B cell (primary cell): ENCODE measurements around the gene MAPK10. TPM values are rescaled to one million over a fixed set of nuclear protein-coding genes. Genes with fewer than 3 reads are reported as not detected.
"Not testable (repeated sequence)": the region's sequence is repeated elsewhere in the genome, so short reads cannot be mapped to it uniquely, and the experiment has no call there.

Source experiments
- ATAC-seq: fragments of 200-7000 bp; cut with Tn5 transposase; one replicate; pipeline ENCODE4 v1.10.0; 2021; ENCODE audit warnings: low read depth, mild to moderate bottlenecking, moderate number of reproducible peaks, moderate library complexity
- CTCF ChIA-PET: fragments of 350-600 bp; sonication (Branson Sonifier 250); formaldehyde crosslinking; loops from one replicate; lab custom pipeline; 2021; ENCODE audit warnings: antibody characterized with exemption, inconsistent platforms; lab: Charles Lee
- POLR2A ChIA-PET: fragments of 350-600 bp; sonication (Branson Sonifier 250); formaldehyde crosslinking; loops from one replicate; lab custom pipeline; 2021; ENCODE audit warnings: antibody characterized with exemption; lab: Charles Lee
- DNase-seq: peaks from one replicate; pipeline ENCODE4 v3.0.0; 2013
- H2AFZ ChIP-seq: 2 replicates; pipeline ENCODE4 v1.6.1; 2012; ENCODE audit warnings: mild to moderate bottlenecking, low read depth, low read length; ENCODE audit not compliant: insufficient read depth, poor library complexity, severe bottlenecking
- H3K27ac ChIP-seq, 2 donors: 1 replicate in 1 of 2; 2 replicates in 1 of 2; pipeline ENCODE4 v1.5.1; 2012 to 2013; ENCODE audit warnings: low read length in 2 of 2, mild to moderate bottlenecking in 2 of 2, moderate library complexity in 1 of 2
- H3K27me3 ChIP-seq, 4 experiments: fragments of 200-600 bp in 1 of 4; sonication (generic) in 1 of 4; replicated peaks in 1 of 4; 1 replicate in 2 of 4; 2 replicates in 2 of 4; pipeline versions ENCODE4 v1.6.1 to v1.7.0; 2013 to 2016; ENCODE audit warnings: low read length in 3 of 4, mild to moderate bottlenecking in 2 of 4, mixed read lengths in 1 of 4, moderate library complexity in 1 of 4; ENCODE audit not compliant: insufficient read depth in 4 of 4, control insufficient read depth in 3 of 4; ENCODE audit errors: control extremely low read depth in 1 of 4
- H3K36me3 ChIP-seq, 2 experiments: replicated peaks in 1 of 2; 1 replicate in 1 of 2; 2 replicates in 1 of 2; pipeline versions ENCODE4 v1.6.1 to v1.7.1; 2013; ENCODE audit warnings: low read length in 1 of 2; ENCODE audit not compliant: insufficient read depth in 2 of 2, control insufficient read depth in 1 of 2; ENCODE audit errors: control extremely low read depth in 1 of 2, extremely low read depth in 1 of 2
- H3K4me1 ChIP-seq, 2 donors: fragments of 200-600 bp in 1 of 2; sonication (generic) in 1 of 2; 1 replicate in 1 of 2; 2 replicates in 1 of 2; pipeline versions ENCODE4 v1.5.1 to v1.6.1; 2013 to 2017; ENCODE audit warnings: low read length in 2 of 2; ENCODE audit not compliant: control insufficient read depth in 2 of 2, insufficient read depth in 2 of 2
- H3K4me2 ChIP-seq: replicated peaks from 2 replicates; pipeline ENCODE3; 2012; ENCODE audit warnings: mild to moderate bottlenecking, low read depth, low read length; ENCODE audit not compliant: poor library complexity, severe bottlenecking
- H3K4me3 ChIP-seq, 5 experiments: fragments of 200-600 bp in 1 of 5; sonication (generic) in 1 of 5; 1 replicate in 3 of 5; 2 replicates in 2 of 5; pipeline versions ENCODE4 v1.5.1 to v1.7.0; 2011 to 2016; ENCODE audit warnings: low read length in 4 of 5, mild to moderate bottlenecking in 4 of 5, low read depth in 2 of 5, control low read depth in 1 of 5, moderate library complexity in 1 of 5; ENCODE audit not compliant: insufficient read depth in 1 of 5; ENCODE audit errors: control extremely low read depth in 1 of 5, extremely low read depth in 1 of 5
- H3K79me2 ChIP-seq: fragments of 200-600 bp; sonication (generic); one replicate; pipeline ENCODE4 v1.6.0; 2016; ENCODE audit warnings: low read length; ENCODE audit not compliant: control insufficient read depth, insufficient read depth
- H3K9ac ChIP-seq: fragments of 200-600 bp; sonication (generic); 2 replicates; pipeline ENCODE4 v1.6.1; 2017; ENCODE audit warnings: mild to moderate bottlenecking, low read length, moderate library complexity
- H3K9me3 ChIP-seq, 3 donors: one replicate each; pipeline versions ENCODE4 v1.6.1 to v1.7.1; 2013; ENCODE audit warnings: low read length in 2 of 3; ENCODE audit not compliant: control insufficient read depth in 2 of 3, insufficient read depth in 1 of 3; ENCODE audit errors: control extremely low read depth in 1 of 3
- H4K20me1 ChIP-seq: 2 replicates; pipeline ENCODE4 v1.6.0; 2012; ENCODE audit warnings: mild to moderate bottlenecking, low read length; ENCODE audit not compliant: insufficient read depth, control insufficient read depth, poor library complexity, severe bottlenecking
- H3K27ac Mint-ChIP-seq: one replicate; pipeline ENCODE4 v1.8.0; 2021; ENCODE audit warnings: mixed read lengths
- H3K27me3 Mint-ChIP-seq: one replicate; pipeline ENCODE4 v1.8.0; 2021; ENCODE audit warnings: mixed read lengths
- H3K4me1 Mint-ChIP-seq: one replicate; pipeline ENCODE4 v1.8.0; 2021; ENCODE audit warnings: mixed read lengths
- H3K4me3 Mint-ChIP-seq: one replicate; pipeline ENCODE4 v1.8.0; 2021; ENCODE audit warnings: mixed read lengths
- H3K9me3 Mint-ChIP-seq: one replicate; pipeline ENCODE4 v1.8.0; 2022; ENCODE audit warnings: mixed read lengths; ENCODE audit not compliant: insufficient read depth
- EZH2 ChIP-seq: IDR thresholded peaks from 2 replicates; pipeline ENCODE4 v1.6.1; 2012; ENCODE audit warnings: borderline replicate concordance, low read depth, mild to moderate bottlenecking, moderate library complexity, low read length; ENCODE audit not compliant: insufficient read depth, poor library complexity, severe bottlenecking
- WGBS: methylation state at CpG from one replicate; pipeline ENCODE4 v1.1.5; 2013; ENCODE audit warnings: missing lambda C conversion rate; ENCODE audit not compliant: insufficient coverage; 5-methylcytosine and 5-hydroxymethylcytosine counted together
- intact Hi-C: fragments of 100-400 bp; cut with micrococcal nuclease; formaldehyde crosslinking; loops from one replicate; pipeline ENCODE4 v1.10.0; 2022
- polyA plus RNA-seq: library from polyadenylated mRNA; depleted of rRNA; stranded (reverse); fragments of >200 nt; gene quantifications from 2 replicates; pipeline ENCODE4 v1.2.3, GENCODE V29; 2012
- total RNA-seq, 2 donors: library from RNA; stranded (reverse); fragments of 120-200 nt in 1 of 2; gene quantifications; 1 replicate in 1 of 2; 2 replicates in 1 of 2; pipeline versions ENCODE4 v1.2.3 to v1.2.4, GENCODE V29; 2013 to 2022
- TF ChIP-seq, protein P1 (sequence below): fragments of 200-600 bp; IDR thresholded peaks from one replicate; pipeline ENCODE4 v1.8.0; 2022; ENCODE audit warnings: antibody characterized with exemption, mild to moderate bottlenecking

Gene MAPK10
- total and polyA plus RNA-seq, 2 donors (not counting 1 experiment from before 2014, with no cell fraction given): 0.03 to 3.1 TPM

DNA sequence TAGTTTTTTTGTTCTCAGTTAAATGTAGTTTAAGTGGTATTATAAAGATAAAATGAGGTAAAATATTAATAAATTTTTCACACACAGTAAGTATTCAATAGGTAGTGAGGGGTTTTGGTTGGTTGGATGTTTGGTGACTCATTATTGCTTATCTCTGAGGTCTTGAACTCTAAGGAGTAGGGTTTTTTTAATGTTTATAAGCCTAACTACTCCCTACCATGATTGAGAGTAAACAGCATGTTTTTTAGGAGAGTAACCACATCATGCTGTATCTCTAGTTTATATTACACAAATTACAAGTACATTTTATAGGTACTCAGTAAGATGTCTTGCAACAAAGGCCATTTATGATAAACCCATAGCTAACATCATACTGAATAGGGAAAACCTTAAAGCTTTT is 181.6 kb downstream of the MAPK10 start:
- no peak overlapping the region for H2AFZ ChIP-seq
- Mint-ChIP-seq H3K27ac (no peak overlapping the region), H3K4me1 (no peaks in the 10 kb centered on the region), H3K4me3 (no peak overlapping the region), H3K27me3 (no peaks in the 10 kb centered on the region), H3K9me3 (peaks cover 2% of the 10 kb centered on the region)
- intact Hi-C loops: no loop called here
- no peak overlapping the region for H3K4me2 ChIP-seq
- no peaks in the 10 kb centered on the region for H4K20me1 ChIP-seq
- ChIA-PET CTCF (no interaction called here), POLR2A (no interaction called here)
- no peaks in the 10 kb centered on the region for H3K9me3 ChIP-seq
- H3K4me1 ChIP-seq: no peaks in the 10 kb centered on the region
- no peak overlapping the region for H3K9ac ChIP-seq
- DNase-seq: no peak
- no peaks in the 10 kb centered on the region for H3K36me3 ChIP-seq
- no peak overlapping the region for H3K27ac ChIP-seq
- no peaks in the 10 kb centered on the region for H3K27me3 ChIP-seq
- no peaks in the 10 kb centered on the region for H3K79me2 ChIP-seq
- no peak for ATAC-seq
- no peak overlapping the region for H3K4me3 ChIP-seq
- no peak for TF ChIP-seq EZH2
- TF ChIP-seq, protein P1, sequence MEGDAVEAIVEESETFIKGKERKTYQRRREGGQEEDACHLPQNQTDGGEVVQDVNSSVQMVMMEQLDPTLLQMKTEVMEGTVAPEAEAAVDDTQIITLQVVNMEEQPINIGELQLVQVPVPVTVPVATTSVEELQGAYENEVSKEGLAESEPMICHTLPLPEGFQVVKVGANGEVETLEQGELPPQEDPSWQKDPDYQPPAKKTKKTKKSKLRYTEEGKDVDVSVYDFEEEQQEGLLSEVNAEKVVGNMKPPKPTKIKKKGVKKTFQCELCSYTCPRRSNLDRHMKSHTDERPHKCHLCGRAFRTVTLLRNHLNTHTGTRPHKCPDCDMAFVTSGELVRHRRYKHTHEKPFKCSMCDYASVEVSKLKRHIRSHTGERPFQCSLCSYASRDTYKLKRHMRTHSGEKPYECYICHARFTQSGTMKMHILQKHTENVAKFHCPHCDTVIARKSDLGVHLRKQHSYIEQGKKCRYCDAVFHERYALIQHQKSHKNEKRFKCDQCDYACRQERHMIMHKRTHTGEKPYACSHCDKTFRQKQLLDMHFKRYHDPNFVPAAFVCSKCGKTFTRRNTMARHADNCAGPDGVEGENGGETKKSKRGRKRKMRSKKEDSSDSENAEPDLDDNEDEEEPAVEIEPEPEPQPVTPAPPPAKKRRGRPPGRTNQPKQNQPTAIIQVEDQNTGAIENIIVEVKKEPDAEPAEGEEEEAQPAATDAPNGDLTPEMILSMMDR: no peak

DNA sequence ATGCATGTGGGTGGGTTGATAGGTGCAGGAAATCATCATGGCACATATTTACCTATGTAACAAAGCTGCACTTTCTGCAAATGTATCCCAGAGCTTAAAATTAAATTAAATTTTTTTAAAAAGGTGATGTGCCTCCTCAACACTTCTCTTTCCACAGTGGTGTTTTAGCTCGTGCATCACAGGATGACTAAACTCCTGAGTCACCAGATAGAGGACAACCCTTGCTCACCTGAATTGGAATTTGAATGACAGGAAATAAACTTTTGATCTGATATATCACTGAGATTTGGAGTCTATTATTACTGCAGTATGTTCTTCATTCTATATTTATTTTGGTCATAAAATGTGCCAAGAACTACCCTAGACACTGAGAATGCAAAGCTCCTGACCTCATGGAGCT is 185.3 kb downstream of the MAPK10 start:
- Mint-ChIP-seq H3K27me3 (no peaks in the 10 kb centered on the region), H3K9me3 (no peaks in the 10 kb centered on the region), H3K27ac (no peak overlapping the region), H3K4me3 (no peak overlapping the region), H3K4me1 (no peaks in the 10 kb centered on the region)
- intact Hi-C loops: no loop called here
- H2AFZ ChIP-seq: no peak overlapping the region
- H3K27ac ChIP-seq: no peak overlapping the region
- H3K36me3 ChIP-seq: no peaks in the 10 kb centered on the region
- H3K4me1 ChIP-seq: no peaks in the 10 kb centered on the region
- H3K4me3 ChIP-seq: no peak overlapping the region
- TF ChIP-seq, protein P1: no peak
- TF ChIP-seq EZH2: no peak
- H3K27me3 ChIP-seq: no peaks in the 10 kb centered on the region
- H3K9ac ChIP-seq: no peak overlapping the region
- CTCF ChIA-PET: no interaction called here
- no peak for DNase-seq
- no peaks in the 10 kb centered on the region for H3K9me3 ChIP-seq
- no peaks in the 10 kb centered on the region for H3K79me2 ChIP-seq
- no peak for ATAC-seq
- no peaks in the 10 kb centered on the region for H4K20me1 ChIP-seq
- no peak overlapping the region for H3K4me2 ChIP-seq
- WGBS: no CpG with 5 or more reads among the region's 1 CpG
- POLR2A ChIA-PET: no interaction called here

DNA sequence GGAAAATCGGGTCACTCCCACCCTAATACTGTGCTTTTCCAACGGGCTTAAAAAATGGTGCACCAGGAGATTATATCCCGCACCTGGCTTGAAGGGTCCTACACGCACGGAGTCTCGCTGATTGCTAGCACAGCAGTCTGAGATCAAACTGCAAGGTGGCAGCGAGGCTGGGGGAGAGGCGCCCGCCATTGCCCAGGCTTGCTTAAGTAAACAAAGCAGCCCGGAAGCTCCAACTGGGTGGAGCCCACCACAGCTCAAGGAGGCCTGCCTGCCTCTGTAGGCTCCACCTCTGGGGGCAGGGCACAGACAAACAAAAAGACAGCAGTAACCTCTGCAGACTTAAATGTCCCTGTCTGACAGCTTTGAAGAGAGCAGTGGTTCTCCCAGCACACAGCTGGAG is 191.5 kb downstream of the MAPK10 start:
- H3K4me1 ChIP-seq, H3K4me2 ChIP-seq, POLR2A ChIA-PET, ATAC-seq, CTCF ChIA-PET, H3K9ac ChIP-seq, H3K4me3 Mint-ChIP-seq, H3K27ac ChIP-seq, H3K27me3 ChIP-seq, H3K79me2 ChIP-seq, DNase-seq, H3K9me3 ChIP-seq, H2AFZ ChIP-seq, H4K20me1 ChIP-seq, H3K27me3 Mint-ChIP-seq, H3K4me1 Mint-ChIP-seq, H3K27ac Mint-ChIP-seq, intact Hi-C loops, H3K36me3 ChIP-seq, H3K4me3 ChIP-seq, H3K9me3 Mint-ChIP-seq: not testable (repeated sequence)
- WGBS: 98% methylated on average over 7 of the region's 10 CpGs
